ENCODE measurements around the gene SPATA12.

DNA sequence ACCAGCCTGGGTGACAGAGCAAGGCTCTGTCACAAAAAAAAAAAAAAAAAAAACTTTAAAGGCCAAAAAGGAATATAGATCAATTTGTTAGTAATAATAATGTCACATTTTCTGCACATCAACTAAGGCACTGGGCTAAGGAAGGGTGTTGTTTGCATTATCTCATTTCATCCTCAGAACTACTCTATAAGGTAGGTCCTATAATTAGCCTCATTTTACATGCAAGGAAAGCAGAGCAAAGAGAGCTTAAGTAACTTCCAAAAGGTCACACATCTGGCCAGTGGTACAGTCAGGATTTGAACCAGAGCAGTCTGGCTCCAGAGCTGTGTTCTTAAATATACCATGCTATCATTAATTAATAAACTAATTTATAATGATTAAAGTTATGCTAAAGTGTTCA is 42.2 kb upstream of the SPATA12 start:
- TF ChIP-seq, protein P1, sequence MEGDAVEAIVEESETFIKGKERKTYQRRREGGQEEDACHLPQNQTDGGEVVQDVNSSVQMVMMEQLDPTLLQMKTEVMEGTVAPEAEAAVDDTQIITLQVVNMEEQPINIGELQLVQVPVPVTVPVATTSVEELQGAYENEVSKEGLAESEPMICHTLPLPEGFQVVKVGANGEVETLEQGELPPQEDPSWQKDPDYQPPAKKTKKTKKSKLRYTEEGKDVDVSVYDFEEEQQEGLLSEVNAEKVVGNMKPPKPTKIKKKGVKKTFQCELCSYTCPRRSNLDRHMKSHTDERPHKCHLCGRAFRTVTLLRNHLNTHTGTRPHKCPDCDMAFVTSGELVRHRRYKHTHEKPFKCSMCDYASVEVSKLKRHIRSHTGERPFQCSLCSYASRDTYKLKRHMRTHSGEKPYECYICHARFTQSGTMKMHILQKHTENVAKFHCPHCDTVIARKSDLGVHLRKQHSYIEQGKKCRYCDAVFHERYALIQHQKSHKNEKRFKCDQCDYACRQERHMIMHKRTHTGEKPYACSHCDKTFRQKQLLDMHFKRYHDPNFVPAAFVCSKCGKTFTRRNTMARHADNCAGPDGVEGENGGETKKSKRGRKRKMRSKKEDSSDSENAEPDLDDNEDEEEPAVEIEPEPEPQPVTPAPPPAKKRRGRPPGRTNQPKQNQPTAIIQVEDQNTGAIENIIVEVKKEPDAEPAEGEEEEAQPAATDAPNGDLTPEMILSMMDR (conservative IDR thresholded peaks at IDR 0.05; ENCODE audit: low read depth in 2 of 2), result no peak
- TF ChIP-seq NANOG (IDR thresholded peaks at IDR 0.05; ENCODE audit: borderline replicate concordance), result no peak
- TF ChIP-seq JUNB (IDR thresholded peaks at IDR 0.05; ENCODE audit: unreplicated experiment), result no peak
- TF ChIP-seq, protein P2, sequence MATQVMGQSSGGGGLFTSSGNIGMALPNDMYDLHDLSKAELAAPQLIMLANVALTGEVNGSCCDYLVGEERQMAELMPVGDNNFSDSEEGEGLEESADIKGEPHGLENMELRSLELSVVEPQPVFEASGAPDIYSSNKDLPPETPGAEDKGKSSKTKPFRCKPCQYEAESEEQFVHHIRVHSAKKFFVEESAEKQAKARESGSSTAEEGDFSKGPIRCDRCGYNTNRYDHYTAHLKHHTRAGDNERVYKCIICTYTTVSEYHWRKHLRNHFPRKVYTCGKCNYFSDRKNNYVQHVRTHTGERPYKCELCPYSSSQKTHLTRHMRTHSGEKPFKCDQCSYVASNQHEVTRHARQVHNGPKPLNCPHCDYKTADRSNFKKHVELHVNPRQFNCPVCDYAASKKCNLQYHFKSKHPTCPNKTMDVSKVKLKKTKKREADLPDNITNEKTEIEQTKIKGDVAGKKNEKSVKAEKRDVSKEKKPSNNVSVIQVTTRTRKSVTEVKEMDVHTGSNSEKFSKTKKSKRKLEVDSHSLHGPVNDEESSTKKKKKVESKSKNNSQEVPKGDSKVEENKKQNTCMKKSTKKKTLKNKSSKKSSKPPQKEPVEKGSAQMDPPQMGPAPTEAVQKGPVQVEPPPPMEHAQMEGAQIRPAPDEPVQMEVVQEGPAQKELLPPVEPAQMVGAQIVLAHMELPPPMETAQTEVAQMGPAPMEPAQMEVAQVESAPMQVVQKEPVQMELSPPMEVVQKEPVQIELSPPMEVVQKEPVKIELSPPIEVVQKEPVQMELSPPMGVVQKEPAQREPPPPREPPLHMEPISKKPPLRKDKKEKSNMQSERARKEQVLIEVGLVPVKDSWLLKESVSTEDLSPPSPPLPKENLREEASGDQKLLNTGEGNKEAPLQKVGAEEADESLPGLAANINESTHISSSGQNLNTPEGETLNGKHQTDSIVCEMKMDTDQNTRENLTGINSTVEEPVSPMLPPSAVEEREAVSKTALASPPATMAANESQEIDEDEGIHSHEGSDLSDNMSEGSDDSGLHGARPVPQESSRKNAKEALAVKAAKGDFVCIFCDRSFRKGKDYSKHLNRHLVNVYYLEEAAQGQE (IDR thresholded peaks at IDR 0.05; ENCODE audit: unreplicated experiment), result no peak
- no peak for TF ChIP-seq POLR2AphosphoS5 (IDR thresholded peaks at IDR 0.05; ENCODE audit: low read depth)
- TF ChIP-seq EZH2phosphoT487 (IDR thresholded peaks at IDR 0.05; ENCODE audit: unreplicated experiment), result no peak
- TF ChIP-seq, protein P3, sequence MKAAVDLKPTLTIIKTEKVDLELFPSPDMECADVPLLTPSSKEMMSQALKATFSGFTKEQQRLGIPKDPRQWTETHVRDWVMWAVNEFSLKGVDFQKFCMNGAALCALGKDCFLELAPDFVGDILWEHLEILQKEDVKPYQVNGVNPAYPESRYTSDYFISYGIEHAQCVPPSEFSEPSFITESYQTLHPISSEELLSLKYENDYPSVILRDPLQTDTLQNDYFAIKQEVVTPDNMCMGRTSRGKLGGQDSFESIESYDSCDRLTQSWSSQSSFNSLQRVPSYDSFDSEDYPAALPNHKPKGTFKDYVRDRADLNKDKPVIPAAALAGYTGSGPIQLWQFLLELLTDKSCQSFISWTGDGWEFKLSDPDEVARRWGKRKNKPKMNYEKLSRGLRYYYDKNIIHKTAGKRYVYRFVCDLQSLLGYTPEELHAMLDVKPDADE (IDR thresholded peaks at IDR 0.05), result no peak
- TF ChIP-seq EZH2 (IDR thresholded peaks at IDR 0.05; ENCODE audit: low read depth, unreplicated experiment), result no peak

Measured in GM23338 (cell line).